Ascending aorta (tissue), 2 donors: ENCODE data around the gene RHBDF2. TPM values are rescaled to one million over a fixed set of nuclear protein-coding genes. Genes with fewer than 3 reads are reported as not detected.
"Not testable (repeated sequence)": the region's sequence is repeated elsewhere in the genome, so short reads cannot be mapped to it uniquely, and the experiment has no call there.

Experiments
- DNase-seq, 2 donors: peaks; one replicate each; pipeline ENCODE4 v3.0.0-alpha.2; 2019; ENCODE audit warnings: low spot score in 2 of 2
- H3K27ac ChIP-seq, 2 donors: fragments of 200-600 bp; sonication (generic); one replicate each; pipeline ENCODE4 v1.5.1; 2016 to 2017; ENCODE audit warnings: mild to moderate bottlenecking in 1 of 2
- H3K27me3 ChIP-seq: fragments of 200-600 bp; sonication (generic); one replicate; pipeline ENCODE4 v1.5.1; 2017
- H3K36me3 ChIP-seq, 2 donors: fragments of 200-600 bp; sonication (generic); one replicate each; pipeline ENCODE4 v1.5.1; 2016
- H3K4me1 ChIP-seq, 2 donors: fragments of 200-600 bp; sonication (generic); one replicate each; pipeline ENCODE4 v1.5.1; 2016 to 2017; ENCODE audit warnings: mild to moderate bottlenecking in 1 of 2
- H3K4me3 ChIP-seq, 2 donors: fragments of 200-600 bp; sonication (generic); one replicate each; pipeline ENCODE4 v1.5.1; 2016 to 2017; ENCODE audit warnings: mild to moderate bottlenecking in 1 of 2
- H3K9me3 ChIP-seq, 2 donors: fragments of 200-600 bp; sonication (generic); one replicate each; pipeline ENCODE4 v1.5.1; 2016
- intact Hi-C: fragments of 100-400 bp; cut with DNase I; formaldehyde crosslinking; loops from one replicate; pipeline ENCODE4 v1.15.1; 2023
- total RNA-seq: library from RNA; depleted of rRNA; stranded (reverse); fragments of >200 nt; gene quantifications from one replicate; pipeline ENCODE4 v1.1.0, GENCODE V29; 2016
- TF ChIP-seq, protein P1 (sequence below), 3 experiments: fragments of 200-600 bp in 2 of 3; fragments of 450-650 bp in 1 of 3; sonication (generic) in 2 of 3; IDR thresholded peaks; one replicate each; pipeline ENCODE4 v1.5.1; 2016 to 2019; ENCODE audit warnings: antibody characterized with exemption in 3 of 3, mild to moderate bottlenecking in 1 of 3, moderate library complexity in 1 of 3

RHBDF2 gene
- total RNA-seq, 1 donor from 2014 or later: 12.7 TPM

GRCh38 chr17:76512366-76513305 is 11.4 kb upstream of the RHBDF2 start:
- no peaks in the 10 kb centered on the region for H3K9me3 ChIP-seq
- H3K4me3 ChIP-seq: no peak overlapping the region
- no peaks in the 10 kb centered on the region for H3K27me3 ChIP-seq
- intact Hi-C loops: no loop called here
- H3K36me3 ChIP-seq: no peaks in the 10 kb centered on the region
- TF ChIP-seq, protein P1, sequence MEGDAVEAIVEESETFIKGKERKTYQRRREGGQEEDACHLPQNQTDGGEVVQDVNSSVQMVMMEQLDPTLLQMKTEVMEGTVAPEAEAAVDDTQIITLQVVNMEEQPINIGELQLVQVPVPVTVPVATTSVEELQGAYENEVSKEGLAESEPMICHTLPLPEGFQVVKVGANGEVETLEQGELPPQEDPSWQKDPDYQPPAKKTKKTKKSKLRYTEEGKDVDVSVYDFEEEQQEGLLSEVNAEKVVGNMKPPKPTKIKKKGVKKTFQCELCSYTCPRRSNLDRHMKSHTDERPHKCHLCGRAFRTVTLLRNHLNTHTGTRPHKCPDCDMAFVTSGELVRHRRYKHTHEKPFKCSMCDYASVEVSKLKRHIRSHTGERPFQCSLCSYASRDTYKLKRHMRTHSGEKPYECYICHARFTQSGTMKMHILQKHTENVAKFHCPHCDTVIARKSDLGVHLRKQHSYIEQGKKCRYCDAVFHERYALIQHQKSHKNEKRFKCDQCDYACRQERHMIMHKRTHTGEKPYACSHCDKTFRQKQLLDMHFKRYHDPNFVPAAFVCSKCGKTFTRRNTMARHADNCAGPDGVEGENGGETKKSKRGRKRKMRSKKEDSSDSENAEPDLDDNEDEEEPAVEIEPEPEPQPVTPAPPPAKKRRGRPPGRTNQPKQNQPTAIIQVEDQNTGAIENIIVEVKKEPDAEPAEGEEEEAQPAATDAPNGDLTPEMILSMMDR (IDR thresholded peaks at IDR 0.05): no peak
- no peak for DNase-seq
- H3K4me1 ChIP-seq: peaks cover 0 to 11% of the 10 kb centered on the region in 2 donors
- H3K27ac ChIP-seq: no peak overlapping the region

- H3K9me3 ChIP-seq: no peaks in the 10 kb centered on the region
- TF ChIP-seq, protein P1 (IDR thresholded peaks at IDR 0.05): no peak
- DNase-seq: no peak
- H3K36me3 ChIP-seq: no peaks in the 10 kb centered on the region
- H3K27ac ChIP-seq: no peak overlapping the region
- H3K4me3 ChIP-seq: no peak overlapping the region
- H3K27me3 ChIP-seq: no peaks in the 10 kb centered on the region
- peaks cover 0 to 11% of the 10 kb centered on the region in 2 donors for H3K4me1 ChIP-seq
- intact Hi-C loops: no loop called here
Measured at GRCh38 chr17:76511668-76512365, 10.6 kb upstream of the RHBDF2 start.

DNA sequence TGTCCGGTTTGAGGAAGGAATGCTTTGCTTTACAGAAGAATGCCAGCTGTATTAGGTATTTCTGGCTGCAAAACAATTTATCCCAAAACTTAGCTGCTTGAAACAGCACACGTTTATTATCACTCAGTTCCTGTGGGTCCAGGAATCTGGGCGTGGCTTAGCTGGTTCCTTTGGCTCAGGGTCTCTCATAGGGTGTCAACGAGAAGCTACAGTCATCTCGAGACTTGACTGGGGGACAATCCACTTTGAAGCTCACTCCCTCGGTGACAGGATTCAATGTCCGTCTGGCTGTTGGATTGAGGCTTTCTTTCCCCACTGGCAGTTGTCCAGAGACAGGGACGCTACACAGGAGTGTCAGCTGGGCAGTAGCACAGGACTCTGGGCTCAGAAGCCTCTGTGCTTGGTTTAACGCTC is 9.6 kb upstream of the RHBDF2 start:
- H3K36me3 ChIP-seq: no peaks in the 10 kb centered on the region
- H3K27me3 ChIP-seq: no peaks in the 10 kb centered on the region
- no peak for DNase-seq
- H3K4me1 ChIP-seq: peaks cover 0 to 10% of the 10 kb centered on the region in 2 donors
- intact Hi-C loops: no loop called here
- no peak overlapping the region for H3K4me3 ChIP-seq
- H3K9me3 ChIP-seq: no peaks in the 10 kb centered on the region
- TF ChIP-seq, protein P1 (IDR thresholded peaks at IDR 0.05): no peak
- H3K27ac ChIP-seq: no peak overlapping the region

GRCh38 chr17:76508472-76509063 is 7.3 kb upstream of the RHBDF2 start:
- DNase-seq, H3K9me3 ChIP-seq, H3K4me3 ChIP-seq, H3K27me3 ChIP-seq, H3K27ac ChIP-seq, intact Hi-C loops, H3K4me1 ChIP-seq, H3K36me3 ChIP-seq: not testable (repeated sequence)

- TF ChIP-seq, protein P1 (IDR thresholded peaks at IDR 0.05): peak; percentile 92 to 97 (median 93)
Measured at GRCh38 chr17:76506408-76507345, 5.5 kb upstream of the RHBDF2 start.

More at GRCh38 chr17:76506408-76507345, 5.5 kb upstream of the RHBDF2 start:
- peaks cover 3 to 12% of the 10 kb centered on the region in 2 donors for H3K4me1 ChIP-seq
- no peak overlapping the region for H3K27ac ChIP-seq
- H3K9me3 ChIP-seq: no peaks in the 10 kb centered on the region
- H3K4me3 ChIP-seq: no peak overlapping the region
- peak in 1 of 2 donors; percentile 91 for DNase-seq
- intact Hi-C loops: loop anchor here (1.0 kb wide), 2 partner anchors 40 to 98 kb away; no protein-coding TSS in a partner anchor
- no peaks in the 10 kb centered on the region for H3K27me3 ChIP-seq
- no peaks in the 10 kb centered on the region for H3K36me3 ChIP-seq
